AG04450 (cell line): ENCODE data around the gene ZIC1. TPM values are rescaled to one million over a fixed set of nuclear protein-coding genes. Genes with fewer than 3 reads are reported as not detected.

Source experiments
- CTCF ChIA-PET: fragments of 300-600, 350-600 bp; formaldehyde crosslinking; extraction: SDS; loops from one replicate; lab custom pipeline; 2022; ENCODE audit warnings: antibody characterized with exemption, inconsistent platforms; lab: Charles Lee
- POLR2A ChIA-PET: fragments of 350-600 bp; formaldehyde crosslinking; extraction: SDS; loops from one replicate; lab custom pipeline; 2021; ENCODE audit warnings: antibody characterized with exemption, inconsistent platforms; lab: Yijun Ruan, JAX
- DNase-seq: peaks from one replicate; pipeline ENCODE4 v3.0.0-alpha.2; 2011; ENCODE audit warnings: low read depth, low spot score
- H3K27ac ChIP-seq: one replicate; pipeline ENCODE4 v1.5.1; 2012; ENCODE audit warnings: low read depth, low read length, control low read depth
- H3K27me3 ChIP-seq: one replicate; pipeline ENCODE4 v1.6.0; 2012; ENCODE audit warnings: low read length; ENCODE audit not compliant: control insufficient read depth, insufficient read depth
- H3K4me3 ChIP-seq: 2 replicates; pipeline ENCODE4 v1.5.1; 2011; ENCODE audit warnings: mild to moderate bottlenecking, low read depth, low read length, control low read depth
- H3K9me3 ChIP-seq: 2 replicates; pipeline ENCODE4 v1.5.1; 2012; ENCODE audit warnings: low read length; ENCODE audit not compliant: control insufficient read depth, insufficient read depth
- polyA plus RNA-seq: library from polyadenylated mRNA; depleted of rRNA; stranded (reverse); fragments of >200 nt; gene quantifications from 2 replicates; pipeline ENCODE4 v1.2.3, GENCODE V29; 2011
- TF ChIP-seq, protein P1 (sequence below): IDR thresholded peaks from 2 replicates; pipeline ENCODE4 v1.5.1; 2011; ENCODE audit warnings: low read depth, low read length, control low read depth, inconsistent platforms

The ZIC1 gene
- polyA plus RNA-seq, 1 experiment: not detected

DNA sequence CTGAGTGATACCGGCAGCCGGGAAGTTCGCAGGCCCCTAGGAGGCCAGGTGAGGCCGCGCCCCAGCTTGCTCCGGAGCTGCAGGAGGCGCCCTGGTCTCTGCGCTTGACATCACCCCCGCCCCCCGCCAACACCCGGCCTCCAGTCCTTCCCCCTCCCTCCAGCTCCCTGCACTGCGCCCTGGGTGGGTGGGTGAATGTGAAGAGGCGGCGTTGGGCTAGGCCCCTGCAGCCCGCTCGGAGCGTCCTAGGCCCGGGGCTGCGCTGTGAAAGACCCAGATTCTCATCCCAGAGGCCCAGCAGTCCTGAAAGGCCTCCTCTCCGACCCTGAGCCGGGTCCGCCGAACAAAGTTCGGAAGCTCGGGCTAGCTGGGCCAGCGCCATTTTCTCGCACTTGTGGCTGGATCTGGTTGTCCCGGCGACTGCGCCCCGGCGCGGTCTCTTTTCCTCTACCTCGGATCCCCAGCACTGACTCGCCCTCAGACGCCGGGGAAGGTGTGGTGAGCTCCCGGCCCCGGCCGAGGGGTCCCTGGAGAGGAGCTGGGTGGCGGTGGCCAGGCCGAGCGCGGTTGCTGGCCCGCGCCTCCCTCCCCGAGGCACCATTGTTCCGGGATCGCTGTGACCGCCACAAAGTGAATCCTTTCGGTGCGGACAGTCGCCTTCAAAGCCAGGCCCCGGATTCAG, 15.8 kb upstream of the ZIC1 start:
- DNase-seq: no peak
- CTCF ChIA-PET: interaction anchor here (0.5 kb wide), 2 partner anchors 96 to 915 kb away, joined by 3 read pairs; no protein-coding TSS in a partner anchor
- POLR2A ChIA-PET: no interaction called here
- Histone ChIP-seq H3K27me3 (peaks cover 97% of the 10 kb centered on the region), H3K4me3 (0 out of 2 replicates have a peak overlapping the region, but pooled peaks have one; percentile 7), H3K9me3 (peaks cover 47% of the 10 kb centered on the region), H3K27ac (no peak overlapping the region)
- TF ChIP-seq, protein P1, sequence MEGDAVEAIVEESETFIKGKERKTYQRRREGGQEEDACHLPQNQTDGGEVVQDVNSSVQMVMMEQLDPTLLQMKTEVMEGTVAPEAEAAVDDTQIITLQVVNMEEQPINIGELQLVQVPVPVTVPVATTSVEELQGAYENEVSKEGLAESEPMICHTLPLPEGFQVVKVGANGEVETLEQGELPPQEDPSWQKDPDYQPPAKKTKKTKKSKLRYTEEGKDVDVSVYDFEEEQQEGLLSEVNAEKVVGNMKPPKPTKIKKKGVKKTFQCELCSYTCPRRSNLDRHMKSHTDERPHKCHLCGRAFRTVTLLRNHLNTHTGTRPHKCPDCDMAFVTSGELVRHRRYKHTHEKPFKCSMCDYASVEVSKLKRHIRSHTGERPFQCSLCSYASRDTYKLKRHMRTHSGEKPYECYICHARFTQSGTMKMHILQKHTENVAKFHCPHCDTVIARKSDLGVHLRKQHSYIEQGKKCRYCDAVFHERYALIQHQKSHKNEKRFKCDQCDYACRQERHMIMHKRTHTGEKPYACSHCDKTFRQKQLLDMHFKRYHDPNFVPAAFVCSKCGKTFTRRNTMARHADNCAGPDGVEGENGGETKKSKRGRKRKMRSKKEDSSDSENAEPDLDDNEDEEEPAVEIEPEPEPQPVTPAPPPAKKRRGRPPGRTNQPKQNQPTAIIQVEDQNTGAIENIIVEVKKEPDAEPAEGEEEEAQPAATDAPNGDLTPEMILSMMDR: no peak

DNA sequence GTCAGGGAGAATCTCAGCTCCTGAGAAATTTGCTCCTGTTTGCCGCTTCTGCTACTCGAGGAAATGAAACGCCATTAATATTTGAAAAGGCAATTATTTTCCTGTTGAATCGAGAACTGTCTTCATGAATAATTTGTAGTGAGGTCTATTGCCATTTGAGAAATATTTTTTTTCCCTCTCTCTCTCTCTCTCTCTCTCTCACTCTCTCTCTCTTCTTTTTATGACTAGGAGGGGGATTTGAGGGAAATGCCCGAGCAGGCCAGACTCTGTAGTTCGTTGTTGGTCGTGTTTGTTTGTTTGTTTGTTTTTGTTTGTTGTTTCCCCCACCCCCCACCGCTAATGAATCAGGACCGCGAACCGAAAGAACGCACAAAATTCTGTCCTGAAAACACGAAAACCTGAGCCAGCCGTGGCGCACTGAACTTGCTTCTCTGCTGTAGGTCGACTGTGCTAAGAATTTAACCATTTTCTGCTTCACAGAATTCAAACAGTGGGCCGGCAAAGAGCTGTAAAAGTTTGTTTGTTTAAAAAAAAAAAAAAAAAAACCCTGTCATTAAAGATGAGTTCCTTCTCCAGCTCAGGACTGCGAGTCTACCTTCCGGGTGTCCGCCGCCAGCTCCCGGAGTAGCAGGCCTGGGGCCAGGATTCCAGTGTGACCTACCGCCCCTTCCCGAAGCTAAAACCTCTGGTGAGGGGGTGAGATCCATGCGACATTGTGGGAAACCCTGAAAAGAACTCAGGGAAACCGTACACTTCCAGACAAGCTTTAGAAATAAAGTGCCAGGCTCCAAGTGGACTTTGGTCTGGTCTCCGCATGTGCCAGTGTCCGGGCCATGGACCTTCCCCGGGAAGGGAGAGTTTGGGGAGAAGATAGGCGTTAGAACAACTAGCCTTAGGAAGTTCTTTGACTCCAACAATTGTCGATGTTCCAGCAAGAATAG, 15.0 kb upstream of the ZIC1 start:
- no peak overlapping the region for H3K4me3 ChIP-seq
- no peak overlapping the region for H3K27ac ChIP-seq
- no peak for DNase-seq
- H3K27me3 ChIP-seq: peaks cover 97% of the 10 kb centered on the region
- H3K9me3 ChIP-seq: peaks cover 44% of the 10 kb centered on the region
- ChIA-PET CTCF (interaction anchor here (0.5 to 0.6 kb wide), 4 partner anchors 28 to 914 kb away, joined by 3 to 4 read pairs (median 4); no protein-coding TSS in a partner anchor), POLR2A (no interaction called here)
- TF ChIP-seq, protein P1: no peak

DNA sequence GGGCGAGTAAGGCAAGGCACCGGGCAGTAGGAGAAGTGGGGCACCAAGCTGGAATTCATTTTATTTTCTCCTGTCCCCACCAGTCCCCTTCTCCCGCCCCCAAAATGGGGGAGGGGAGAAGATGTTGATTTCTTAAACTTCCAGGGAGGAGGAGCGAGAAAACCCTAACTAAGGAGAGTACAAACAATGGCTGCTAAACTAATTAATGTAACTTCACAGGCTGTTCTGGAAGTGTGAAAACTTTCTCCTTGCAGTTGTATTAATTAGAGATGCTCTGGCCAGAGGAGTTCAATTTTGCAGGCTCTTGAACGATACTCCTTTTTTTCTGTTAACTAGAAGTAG, 14.3 kb upstream of the ZIC1 start:
- H3K9me3 ChIP-seq: peaks cover 44% of the 10 kb centered on the region
- DNase-seq: no peak
- TF ChIP-seq, protein P1: no peak
- CTCF ChIA-PET: interaction anchor here (0.6 kb wide), 1 partner anchor 40 kb away, joined by 4 read pairs; no protein-coding TSS in a partner anchor
- POLR2A ChIA-PET: no interaction called here
- H3K27ac ChIP-seq: no peak overlapping the region
- H3K27me3 ChIP-seq: peaks cover 94% of the 10 kb centered on the region
- no peak overlapping the region for H3K4me3 ChIP-seq

DNA sequence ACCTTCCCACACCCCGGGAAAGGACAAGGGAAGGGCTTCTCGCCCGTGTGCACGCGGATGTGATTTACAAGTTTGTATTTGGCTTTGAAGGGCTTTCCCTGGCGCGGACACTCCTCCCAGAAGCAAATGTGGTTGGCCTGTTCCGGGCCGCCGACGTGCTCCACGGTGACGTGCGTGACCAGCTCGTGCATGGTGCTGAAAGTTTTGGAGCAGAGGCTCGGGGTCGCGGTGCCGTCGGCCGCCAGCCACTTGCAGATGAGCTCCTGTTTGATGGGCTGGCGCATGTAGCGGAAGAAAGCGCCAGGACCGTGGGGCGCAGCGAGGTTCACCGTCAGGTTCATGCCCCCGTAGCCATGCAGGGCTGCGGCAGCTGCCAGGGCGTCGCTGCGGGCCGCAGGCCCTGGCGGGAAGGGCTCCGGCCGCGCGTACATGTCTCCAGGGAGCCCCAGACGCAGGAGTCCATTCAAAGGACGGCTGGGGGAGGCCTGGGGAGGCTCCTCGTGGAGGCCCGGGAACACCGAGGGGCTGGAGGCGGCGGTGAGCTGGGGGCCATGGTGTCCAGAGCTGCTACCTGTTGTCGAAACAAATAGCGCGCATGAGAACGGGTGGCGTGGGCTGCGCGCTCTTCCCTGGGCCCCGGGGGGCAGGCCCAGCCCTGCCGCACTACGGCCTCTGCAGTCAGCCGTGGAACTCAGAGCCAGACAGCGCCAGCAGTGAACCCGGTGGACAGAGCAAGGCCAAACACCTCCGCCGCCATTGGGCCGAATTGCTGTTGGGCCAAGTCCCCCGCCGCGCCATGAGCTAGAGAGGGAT, 13.1 kb upstream of the ZIC1 start:
- TF ChIP-seq, protein P1: no peak
- H3K4me3 ChIP-seq: no peak overlapping the region
- H3K27ac ChIP-seq: no peak overlapping the region
- H3K9me3 ChIP-seq: peaks cover 38% of the 10 kb centered on the region; the same call in 1 of the 2 replicates
- POLR2A ChIA-PET: no interaction called here
- peaks cover 92% of the 10 kb centered on the region for H3K27me3 ChIP-seq
- CTCF ChIA-PET: interaction anchor here (0.6 kb wide), 1 partner anchor 1560 kb away, joined by 5 read pairs; no protein-coding TSS in a partner anchor
- DNase-seq: no peak
